Ovary (tissue), 9 donors: ENCODE data around the gene GPC6. TPM values are rescaled to one million over a fixed set of nuclear protein-coding genes. Genes with fewer than 3 reads are reported as not detected.

ENCODE experiments used
- DNase-seq, 5 donors: peaks; one replicate each; pipeline ENCODE4 v3.0.0-alpha.2; 2019 to 2020
- H3K27ac ChIP-seq, 2 donors: fragments of 200-600 bp; one replicate each; pipeline versions ENCODE4 v1.5.1 to v1.8.0; 2019 to 2022
- H3K27me3 ChIP-seq: fragments of 200-600 bp; one replicate; pipeline ENCODE4 v1.8.0; 2022
- H3K36me3 ChIP-seq: fragments of 200-600 bp; sonication (generic); one replicate; pipeline ENCODE4 v1.5.1; 2019
- H3K4me1 ChIP-seq: one replicate; pipeline ENCODE4 v1.8.1; 2013; ENCODE audit warnings: mild to moderate bottlenecking, moderate library complexity; ENCODE audit not compliant: insufficient read depth
- H3K4me3 ChIP-seq: fragments of 200-600 bp; sonication (generic); one replicate; pipeline ENCODE4 v1.5.1; 2017
- H3K9me3 ChIP-seq, 2 donors: fragments of 200-600 bp in 1 of 2; sonication (generic) in 1 of 2; one replicate each; pipeline versions ENCODE4 v1.5.1 to v1.8.1; 2013 to 2019; ENCODE audit warnings: mild to moderate bottlenecking in 1 of 2, moderate library complexity in 1 of 2
- CTCF ChIP-seq, 3 donors: fragments of 450-650 bp in 2 of 3; fragments of 200-600 bp in 1 of 3; IDR thresholded peaks; one replicate each; pipeline versions ENCODE4 v1.5.1 to v1.8.0; 2016 to 2022; ENCODE audit warnings: antibody characterized with exemption in 3 of 3, mild to moderate bottlenecking in 1 of 3
- EP300 ChIP-seq: sonication (generic); formaldehyde crosslinking; IDR thresholded peaks from one replicate; pipeline ENCODE4 v1.6.1; 2017; ENCODE audit warnings: antibody characterized with exemption
- POLR2A ChIP-seq: fragments of 450-650 bp; IDR thresholded peaks from one replicate; pipeline ENCODE4 v1.6.1; 2017; ENCODE audit warnings: antibody characterized with exemption, mild to moderate bottlenecking, moderate library complexity
- WGBS, 3 donors: extraction: QIAGEN DNeasy Blood & Tissue Kit in 1 of 3; methylation state at CpG; one replicate each; pipeline versions ENCODE4 v1.1.5 to v1.1.7; 2013 to 2017; 5-methylcytosine and 5-hydroxymethylcytosine counted together
- intact Hi-C, 4 donors: fragments of 100-400 bp; cut with DNase I; formaldehyde crosslinking; loops; one replicate each; pipeline versions ENCODE4 v1.11.0 to v1.15.1; 2022 to 2023
- polyA plus RNA-seq, 2 donors: library from polyadenylated mRNA; stranded (reverse); fragments of 200-250 nt in 1 of 2; fragments of 350-450 nt in 1 of 2; fragmentation: Illumina TruSeq in 1 of 2; extraction: RNeasy Lipid Tissue Mini Kit (QIAGEN cat#74804) in 1 of 2; gene quantifications; one replicate each; pipeline ENCODE4 v1.2.3, GENCODE V29; 2013 to 2014
- total RNA-seq, 7 donors: library from RNA; depleted of rRNA in 2 of 7; stranded (reverse); fragments of >200 nt in 2 of 7; fragmentation: NEBNext Ultra II Directional in 3 of 7; extraction: Animal tissue kit (Norgen Biotek cat#: 25700) in 3 of 7; gene quantifications; one replicate each; pipeline versions ENCODE4 v1.1.0 to v1.2.4, GENCODE V29; 2016 to 2023
- donor health status: DM: no; HTN: no; CAD: no; lungs with moderate emphysema.
- donor health status: DM: no; HTN: no; CAD: no.
- donor health status: Bipolar disorder and iron deficiency.
- donor health status: DM: yes; HTN: yes; CAD: no.
- donor health status: DM: no; HTN: no; CAD: no.
- donor health status: DM: yes; HTN: yes; CAD: no.

Gene GPC6
- total and polyA plus RNA-seq, 9 donors: 4.3 to 22.3 (median 17.9) TPM

GRCh38 chr13:93751117-93751516, 524.5 kb downstream of the GPC6 start:
- H3K4me1 ChIP-seq: no peaks in the 10 kb centered on the region
- TF ChIP-seq POLR2A (no peak), EP300 (no peak), CTCF (IDR thresholded peaks at IDR 0.05) (no peak)
- intact Hi-C loops: no loop called here

DNA sequence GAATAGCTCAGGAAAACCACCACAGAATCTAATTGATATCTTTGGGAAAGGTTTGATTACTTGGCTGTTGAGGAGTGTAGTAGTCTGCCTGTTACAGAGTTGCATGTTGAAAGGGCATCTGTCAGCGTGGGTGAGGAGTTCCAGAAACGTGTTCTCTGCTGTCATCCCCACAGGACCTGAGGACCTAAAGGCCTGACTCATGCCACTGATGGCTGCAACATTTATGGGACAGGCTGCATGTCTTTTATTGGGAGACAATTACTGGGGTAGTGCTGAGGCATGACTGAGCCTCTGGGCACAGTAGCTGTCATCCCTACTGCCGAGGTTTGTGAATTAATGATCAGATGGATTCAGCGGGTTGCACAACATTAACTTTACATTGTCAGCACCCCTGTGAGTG, 525.9 kb downstream of the GPC6 start:
- no peak for TF ChIP-seq EP300
- no peak for TF ChIP-seq CTCF (IDR thresholded peaks at IDR 0.05)
- TF ChIP-seq POLR2A: no peak
- no peak for DNase-seq
- Histone ChIP-seq H3K4me3 (no peak overlapping the region), H3K36me3 (no peaks in the 10 kb centered on the region), H3K27ac (no peak overlapping the region), H3K27me3 (no peaks in the 10 kb centered on the region), H3K4me1 (no peaks in the 10 kb centered on the region), H3K9me3 (no peaks in the 10 kb centered on the region)
- intact Hi-C loops: no loop called here
- 90 to 97% (median 96%) methylated on average over 4 of the region's 4 CpGs for WGBS, 3 donors

More at GRCh38 chr13:93751117-93751516, 524.5 kb downstream of the GPC6 start:
- no peak for DNase-seq
- Histone ChIP-seq H3K4me3 (no peak overlapping the region), H3K9me3 (no peaks in the 10 kb centered on the region), H3K27ac (no peak overlapping the region), H3K36me3 (no peaks in the 10 kb centered on the region), H3K27me3 (no peaks in the 10 kb centered on the region)

GRCh38 chr13:93753639-93754038, 527.0 kb downstream of the GPC6 start:
- Histone ChIP-seq H3K27ac (no peak overlapping the region), H3K27me3 (no peaks in the 10 kb centered on the region), H3K4me1 (no peaks in the 10 kb centered on the region), H3K4me3 (no peak overlapping the region), H3K9me3 (no peaks in the 10 kb centered on the region), H3K36me3 (no peaks in the 10 kb centered on the region)
- TF ChIP-seq CTCF (IDR thresholded peaks at IDR 0.05): no peak
- no peak for TF ChIP-seq EP300
- no peak for TF ChIP-seq POLR2A
- DNase-seq: no peak
- intact Hi-C loops: no loop called here

DNA sequence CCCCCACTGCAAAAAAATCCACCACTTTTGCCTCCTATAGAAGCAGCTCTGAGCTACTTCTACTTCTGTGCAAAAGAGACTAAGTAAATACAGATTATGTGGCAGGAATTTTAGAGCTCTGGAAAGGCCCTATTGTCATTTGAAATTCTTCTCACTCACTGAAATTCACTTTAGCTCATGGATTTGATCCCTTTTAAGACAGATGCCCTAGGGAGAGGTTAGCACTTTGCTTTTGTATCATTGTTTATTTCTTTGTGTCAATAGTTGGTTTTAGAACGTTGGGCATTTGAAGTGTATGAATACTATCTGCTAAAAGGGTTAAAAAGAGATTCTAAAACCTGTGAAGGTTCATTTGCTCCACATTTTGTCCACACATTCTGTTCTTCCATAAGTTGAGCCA, 528.7 kb downstream of the GPC6 start:
- no peak overlapping the region for H3K4me3 ChIP-seq
- H3K4me1 ChIP-seq: no peaks in the 10 kb centered on the region
- intact Hi-C loops: no loop called here
- no peaks in the 10 kb centered on the region for H3K36me3 ChIP-seq
- H3K27ac ChIP-seq: no peak overlapping the region
- TF ChIP-seq CTCF (IDR thresholded peaks at IDR 0.05) (no peak), POLR2A (no peak), EP300 (no peak)
- no peaks in the 10 kb centered on the region for H3K27me3 ChIP-seq
- 58 to 75% (median 72%) methylated on average over 1 of the region's 1 CpG for WGBS, 3 donors
- DNase-seq: no peak
- H3K9me3 ChIP-seq: no peaks in the 10 kb centered on the region

DNA sequence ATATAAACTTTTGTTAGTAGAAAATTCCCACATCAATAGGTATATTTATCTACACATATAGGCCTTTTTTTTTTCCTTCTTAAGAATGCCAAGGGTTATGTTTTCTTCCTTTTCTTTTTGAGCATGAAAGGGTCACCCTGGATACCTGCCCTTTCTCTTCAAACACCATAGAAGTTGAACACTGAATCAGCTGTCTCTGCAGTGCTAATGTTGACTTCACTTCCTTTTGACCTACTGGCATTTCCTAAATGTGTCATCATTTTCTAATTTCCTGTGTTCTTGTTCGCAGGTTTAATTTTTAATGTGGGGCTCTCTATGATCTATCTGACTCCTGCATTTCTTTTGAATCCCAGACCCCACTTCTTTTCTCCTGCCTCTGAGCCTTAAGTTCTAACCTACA, 532.0 kb downstream of the GPC6 start:
- Histone ChIP-seq H3K27ac (no peak overlapping the region), H3K36me3 (no peaks in the 10 kb centered on the region), H3K4me3 (no peak overlapping the region), H3K4me1 (no peaks in the 10 kb centered on the region), H3K9me3 (no peaks in the 10 kb centered on the region), H3K27me3 (no peaks in the 10 kb centered on the region)
- WGBS, 3 donors: 88 to 97% (median 94%) methylated on average over 1 of the region's 1 CpG
- intact Hi-C loops: no loop called here
- TF ChIP-seq POLR2A (no peak), CTCF (IDR thresholded peaks at IDR 0.05) (no peak), EP300 (no peak)
- no peak for DNase-seq
